ENCODE results near the gene TBC1D22B. TPM values are rescaled to one million over a fixed set of nuclear protein-coding genes. Genes with fewer than 3 reads are reported as not detected.

TBC1D22B gene
- total and polyA plus RNA-seq, 8 donors = 3.5 to 16.3 (median 6.2) TPM

DNA sequence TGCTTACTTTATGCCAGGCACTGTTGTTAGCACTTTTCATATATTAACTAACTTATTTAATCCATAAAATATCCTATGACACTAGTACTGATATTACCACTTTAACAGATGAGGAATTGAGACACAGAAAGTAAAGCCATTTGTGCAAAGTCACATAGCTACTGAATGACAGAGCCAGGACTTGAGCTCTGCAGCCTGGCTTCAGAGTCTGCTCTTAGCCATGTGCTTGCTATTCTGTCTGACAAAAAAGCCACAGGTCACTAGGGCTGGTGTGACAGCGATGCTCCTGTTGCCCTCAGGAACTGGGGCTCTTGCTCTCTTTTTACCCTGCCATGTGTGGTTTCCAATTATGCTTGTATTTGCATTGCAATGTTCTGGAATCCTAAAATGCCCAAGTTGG, 51.5 kb downstream of the TBC1D22B start:
- Histone ChIP-seq H3K36me3 (peaks cover 13 to 41% (median 31%) of the 10 kb centered on the region in 4 donors), H3K27me3 (no peaks in the 10 kb centered on the region), H3K9me3 (no peaks in the 10 kb centered on the region), H3K4me3 (no peak overlapping the region), H3K4me1 (peaks cover 0 to 14% (median 5%) of the 10 kb centered on the region in 4 donors), H3K27ac (no peak overlapping the region)
- WGBS, 5 donors = 90 to 100% (median 94%) methylated on average over 1 of the region's 1 CpG
- TF ChIP-seq, protein P1, sequence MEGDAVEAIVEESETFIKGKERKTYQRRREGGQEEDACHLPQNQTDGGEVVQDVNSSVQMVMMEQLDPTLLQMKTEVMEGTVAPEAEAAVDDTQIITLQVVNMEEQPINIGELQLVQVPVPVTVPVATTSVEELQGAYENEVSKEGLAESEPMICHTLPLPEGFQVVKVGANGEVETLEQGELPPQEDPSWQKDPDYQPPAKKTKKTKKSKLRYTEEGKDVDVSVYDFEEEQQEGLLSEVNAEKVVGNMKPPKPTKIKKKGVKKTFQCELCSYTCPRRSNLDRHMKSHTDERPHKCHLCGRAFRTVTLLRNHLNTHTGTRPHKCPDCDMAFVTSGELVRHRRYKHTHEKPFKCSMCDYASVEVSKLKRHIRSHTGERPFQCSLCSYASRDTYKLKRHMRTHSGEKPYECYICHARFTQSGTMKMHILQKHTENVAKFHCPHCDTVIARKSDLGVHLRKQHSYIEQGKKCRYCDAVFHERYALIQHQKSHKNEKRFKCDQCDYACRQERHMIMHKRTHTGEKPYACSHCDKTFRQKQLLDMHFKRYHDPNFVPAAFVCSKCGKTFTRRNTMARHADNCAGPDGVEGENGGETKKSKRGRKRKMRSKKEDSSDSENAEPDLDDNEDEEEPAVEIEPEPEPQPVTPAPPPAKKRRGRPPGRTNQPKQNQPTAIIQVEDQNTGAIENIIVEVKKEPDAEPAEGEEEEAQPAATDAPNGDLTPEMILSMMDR (IDR thresholded peaks at IDR 0.05) = no peak
- no peak for TF ChIP-seq POLR2AphosphoS5 (IDR thresholded peaks at IDR 0.05)
- no peak for TF ChIP-seq POLR2A (IDR thresholded peaks at IDR 0.05)
- no peak for TF ChIP-seq EP300 (IDR thresholded peaks at IDR 0.05)
- DNase-seq = no peak
- intact Hi-C loops (cut with DNase I; ENCODE audit: low total_unique reads) = no loop called here

DNA sequence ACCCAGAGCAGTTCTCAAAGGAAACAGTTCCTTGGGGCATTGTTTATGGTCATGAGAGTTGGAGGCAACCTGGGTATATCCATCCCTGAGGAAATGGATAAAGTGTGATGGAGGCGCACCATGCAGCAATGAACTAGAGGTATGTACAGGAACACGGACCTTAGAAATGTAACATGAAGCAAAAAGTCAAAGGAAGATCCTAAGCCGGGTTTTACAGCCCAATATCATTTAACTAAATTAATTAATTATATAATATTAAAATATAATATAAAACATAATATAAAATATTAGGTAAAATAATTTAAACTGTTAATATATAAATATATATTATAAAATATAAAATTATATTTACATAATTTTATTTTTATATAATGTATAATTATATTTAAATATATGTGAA, 52.1 kb downstream of the TBC1D22B start:
- TF ChIP-seq POLR2A (IDR thresholded peaks at IDR 0.05) = no peak
- no peak for TF ChIP-seq POLR2AphosphoS5 (IDR thresholded peaks at IDR 0.05)
- no peak for TF ChIP-seq EP300 (IDR thresholded peaks at IDR 0.05)
- TF ChIP-seq, protein P1 (IDR thresholded peaks at IDR 0.05) = no peak
- Histone ChIP-seq H3K9me3 (no peaks in the 10 kb centered on the region), H3K27me3 (no peaks in the 10 kb centered on the region), H3K36me3 (peaks cover 13 to 44% (median 34%) of the 10 kb centered on the region in 4 donors), H3K4me1 (peaks cover 0 to 14% (median 5%) of the 10 kb centered on the region in 4 donors), H3K27ac (no peak overlapping the region), H3K4me3 (no peak overlapping the region)
- no peak for DNase-seq
- 64 to 98% (median 68%) methylated on average over 3 of the region's 3 CpGs for WGBS, 5 donors
- intact Hi-C loops (cut with DNase I; ENCODE audit: low total_unique reads) = no loop called here

DNA sequence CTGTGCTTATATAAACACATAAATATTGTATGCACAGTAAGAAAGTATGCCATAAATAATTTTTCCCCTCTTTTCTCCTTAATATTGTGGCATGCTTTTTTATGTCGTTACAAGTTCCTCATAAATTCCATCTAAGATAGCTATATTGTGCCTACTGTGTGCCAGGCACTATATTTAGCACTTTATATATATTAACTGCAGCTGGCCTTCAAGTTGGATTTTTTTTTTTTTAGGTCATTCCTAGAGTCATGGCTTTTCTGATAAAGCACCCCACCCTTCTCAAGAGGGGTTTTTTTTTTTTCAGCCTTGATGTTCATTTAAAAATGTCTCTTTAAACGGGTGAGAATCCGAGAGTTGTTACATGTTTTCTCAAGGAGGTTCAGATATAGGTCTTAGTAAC, 53.4 kb downstream of the TBC1D22B start:
- intact Hi-C loops (cut with DNase I; ENCODE audit: low total_unique reads) = no loop called here
- no peak for DNase-seq
- WGBS, 5 donors = 85 to 93% (median 91%) methylated on average over 3 of the region's 3 CpGs
- H3K4me1 ChIP-seq = peaks cover 0 to 14% (median 5%) of the 10 kb centered on the region in 4 donors
- no peaks in the 10 kb centered on the region for H3K9me3 ChIP-seq
- H3K4me3 ChIP-seq = no peak overlapping the region
- no peak for TF ChIP-seq POLR2A (IDR thresholded peaks at IDR 0.05)
- TF ChIP-seq POLR2AphosphoS5 (IDR thresholded peaks at IDR 0.05) = no peak
- TF ChIP-seq EP300 (IDR thresholded peaks at IDR 0.05) = no peak
- TF ChIP-seq, protein P1 (IDR thresholded peaks at IDR 0.05) = no peak
- H3K27ac ChIP-seq = no peak overlapping the region
- peaks cover 22 to 46% (median 41%) of the 10 kb centered on the region in 4 donors for H3K36me3 ChIP-seq
- H3K27me3 ChIP-seq = no peaks in the 10 kb centered on the region

DNA sequence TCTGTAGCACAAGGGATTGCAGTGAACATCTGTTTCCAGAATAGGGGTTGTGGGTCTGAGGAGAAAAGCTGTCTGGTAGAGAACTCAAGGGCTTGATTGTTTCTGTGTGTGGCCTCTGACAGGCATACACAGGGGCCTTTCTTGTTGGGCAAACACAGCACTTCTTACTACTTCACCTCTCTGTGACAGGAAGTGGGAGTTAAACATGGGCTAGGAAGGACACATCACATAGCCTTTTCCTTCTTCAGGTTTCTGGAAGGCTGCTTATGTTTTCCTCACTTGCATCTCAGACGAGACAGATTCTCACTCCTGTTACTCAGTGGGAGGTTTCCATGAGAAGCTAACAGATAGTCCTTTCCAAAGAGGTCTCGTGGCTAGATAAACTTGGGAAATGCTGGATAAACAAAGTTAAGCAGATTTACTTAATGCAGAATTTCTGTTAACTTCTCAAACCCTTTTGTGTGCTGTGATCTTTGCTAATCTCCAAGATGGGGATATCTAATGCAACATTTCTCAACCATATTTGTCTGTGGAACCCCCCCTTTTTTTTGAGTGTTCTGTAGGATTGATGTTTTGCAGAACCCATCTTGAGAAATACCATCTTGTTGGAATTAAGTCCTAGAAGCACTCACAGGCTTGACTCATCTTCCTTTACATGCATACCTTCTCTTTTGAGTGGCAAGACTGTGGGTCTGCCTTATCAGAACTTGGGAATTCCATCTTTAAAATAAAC, 54.3 kb downstream of the TBC1D22B start:
- Histone ChIP-seq H3K4me3 (no peak overlapping the region), H3K27ac (no peak overlapping the region), H3K27me3 (no peaks in the 10 kb centered on the region), H3K9me3 (no peaks in the 10 kb centered on the region), H3K36me3 (peaks cover 31 to 47% (median 45%) of the 10 kb centered on the region in 4 donors), H3K4me1 (peaks cover 0 to 14% (median 5%) of the 10 kb centered on the region in 4 donors)
- DNase-seq = peak in 1 of 2 donors; percentile 32
- 49 to 61% (median 53%) methylated on average over 2 of the region's 2 CpGs for WGBS, 5 donors
- intact Hi-C loops (cut with DNase I; ENCODE audit: low total_unique reads) = no loop called here
- TF ChIP-seq, protein P1 (IDR thresholded peaks at IDR 0.05) = no peak
- TF ChIP-seq POLR2A (IDR thresholded peaks at IDR 0.05) (no peak), POLR2AphosphoS5 (IDR thresholded peaks at IDR 0.05) (no peak), EP300 (IDR thresholded peaks at IDR 0.05) (no peak)
